Measurements from ENCODE around the gene MCRIP2. TPM values are rescaled to one million over a fixed set of nuclear protein-coding genes. Genes with fewer than 3 reads are reported as not detected.

MCRIP2 gene
- total RNA-seq, 4 donors from 2014 or later, result 19.2 to 60.7 (median 39.7) TPM

DNA sequence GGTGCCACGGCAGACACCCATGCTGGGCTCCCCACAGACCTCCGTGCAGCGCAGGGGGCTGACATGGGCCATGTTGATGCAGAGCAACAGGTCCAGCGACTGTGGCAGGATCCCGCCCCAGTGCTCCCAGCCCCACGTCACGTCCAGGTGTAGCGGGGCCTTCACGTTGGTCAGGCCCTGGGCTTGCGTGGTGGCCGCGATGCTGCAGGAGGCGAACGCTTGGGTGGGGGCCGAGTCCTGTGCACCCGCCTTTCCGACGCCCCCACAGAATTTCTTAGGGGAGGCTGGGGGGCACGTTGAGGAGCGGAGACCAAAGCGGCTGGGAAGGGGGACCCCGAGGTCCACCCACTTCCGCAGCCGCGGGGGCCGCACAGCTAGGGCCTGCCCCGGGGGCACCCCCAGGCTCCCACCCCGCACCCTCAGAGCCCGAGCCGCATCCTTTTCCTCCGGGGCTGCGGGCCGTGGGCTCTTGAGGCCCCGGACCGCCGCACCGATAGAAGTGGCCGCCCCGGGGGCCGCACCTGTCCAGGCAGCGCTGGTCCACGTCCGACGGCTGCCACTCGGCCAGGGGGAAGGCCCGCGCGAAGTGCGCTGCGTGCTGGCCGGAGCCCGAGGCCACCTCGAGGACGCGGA lies 5.9 kb upstream of the MCRIP2 start:
- TF ChIP-seq CTCF (IDR thresholded peaks at IDR 0.05; ENCODE audit: low read depth), result no peak

GRCh38 chr16:636206-637080 lies 5.2 kb upstream of the MCRIP2 start, which contains the start of gene METTL26:
Gene METTL26, minus strand, starts transcription at chr16:636305. Its CDS starts 15 bp downstream, at chr16:636290.
- TF ChIP-seq CTCF (IDR thresholded peaks at IDR 0.05; ENCODE audit: low read depth), result no peak

GRCh38 chr16:637081-638018 lies 4.3 kb upstream of the MCRIP2 start:
- TF ChIP-seq CTCF (IDR thresholded peaks at IDR 0.05; ENCODE audit: low read depth), result no peak

GRCh38 chr16:638034-638543 lies 3.5 kb upstream of the MCRIP2 start:
- no peak for TF ChIP-seq CTCF (IDR thresholded peaks at IDR 0.05; ENCODE audit: low read depth)

GRCh38 chr16:638836-639235 lies 2.8 kb upstream of the MCRIP2 start:
- no peak for TF ChIP-seq CTCF (IDR thresholded peaks at IDR 0.05; ENCODE audit: low read depth)

DNA sequence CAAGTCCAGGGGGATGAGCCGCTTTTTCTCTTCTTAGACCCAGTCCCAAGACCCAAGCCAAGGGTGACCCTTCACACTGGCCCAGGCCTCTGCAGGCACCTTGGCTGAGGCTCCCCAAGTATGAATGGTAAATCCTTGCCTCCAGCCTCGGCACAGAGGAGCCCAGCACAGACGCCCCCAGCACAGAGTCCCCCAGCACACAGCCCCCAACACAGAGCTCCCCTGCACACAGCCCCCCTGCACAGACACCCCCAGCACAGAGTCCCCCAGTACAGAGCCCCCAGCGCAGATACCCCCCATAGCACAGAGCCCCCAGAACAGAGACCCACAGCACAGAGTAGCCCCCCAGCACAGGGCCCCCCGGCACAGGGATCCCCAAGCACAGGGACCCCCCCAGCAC lies 1.0 kb upstream of the MCRIP2 start:
- no peak for TF ChIP-seq CTCF (IDR thresholded peaks at IDR 0.05; ENCODE audit: low read depth)

All from subcutaneous adipose tissue (tissue), 4 donors.